Right hindlimb (tissue), 1 donor: ENCODE measurements around the gene COX17.
"Not testable (repeated sequence)": the region's sequence is repeated elsewhere in the genome, so short reads cannot be mapped to it uniquely, and the experiment has no call there.

Experiments used
- DNase-seq: peaks from one replicate; pipeline ENCODE4 v3.0.0-alpha.2; 2018

The COX17 gene

GRCh38 chr3:119676771-119677640 is at the start of gene COX17:
TSS of gene COX17 (minus strand) at chr3:119677406. CDS start at chr3:119677310, 96 bp downstream.
- peak; percentile 95 for DNase-seq

- no peak for DNase-seq
Observed at GRCh38 chr3:119726909-119727308, 49.7 kb upstream of the COX17 start.

GRCh38 chr3:119723022-119723421 is 45.8 kb upstream of the COX17 start:
- DNase-seq, result no peak

GRCh38 chr3:119717520-119717919 is 40.3 kb upstream of the COX17 start:
- no peak for DNase-seq

GRCh38 chr3:119716998-119717397 is 39.8 kb upstream of the COX17 start:
- no peak for DNase-seq

- DNase-seq, result no peak
Observed at GRCh38 chr3:119715105-119715504, 37.9 kb upstream of the COX17 start.

GRCh38 chr3:119703820-119704531 is 26.8 kb upstream of the COX17 start:
- no peak for DNase-seq

- DNase-seq, result peak; percentile 94
Observed at GRCh38 chr3:119702530-119703527, 25.6 kb upstream of the COX17 start, which contains the start of gene CFAP91. TSS of gene CFAP91 (plus strand) at chr3:119703022. CDS start at chr3:119703099, 77 bp downstream.

- no peak for DNase-seq
Observed at GRCh38 chr3:119700920-119701734, 23.9 kb upstream of the COX17 start.

GRCh38 chr3:119700269-119700919 is 23.2 kb upstream of the COX17 start:
- DNase-seq, result no peak

- DNase-seq, result no peak
Observed at GRCh38 chr3:119697394-119697793, 20.2 kb upstream of the COX17 start.

GRCh38 chr3:119695480-119695879 is 18.3 kb upstream of the COX17 start:
- DNase-seq, result no peak

GRCh38 chr3:119690043-119690656 is 12.9 kb upstream of the COX17 start:
- DNase-seq, result no peak

- DNase-seq, result no peak
Observed at GRCh38 chr3:119683421-119683820, 6.2 kb upstream of the COX17 start.

GRCh38 chr3:119681279-119681678 is 4.1 kb upstream of the COX17 start:
- no peak for DNase-seq

GRCh38 chr3:119679874-119680273 is 2.7 kb upstream of the COX17 start:
- DNase-seq, result no peak

GRCh38 chr3:119678209-119678608 is 1.0 kb upstream of the COX17 start:
- not testable (repeated sequence) for DNase-seq

- no peak for DNase-seq
Observed at GRCh38 chr3:119677641-119677934, 382 bp upstream of the COX17 start.

- no peak for DNase-seq
Observed at GRCh38 chr3:119676020-119676419, 1.2 kb downstream of the COX17 start.

- DNase-seq, result no peak
Observed at GRCh38 chr3:119675188-119675874, 1.9 kb downstream of the COX17 start.
